ENCODE measurements around the gene RPP25L. TPM values are rescaled to one million over a fixed set of nuclear protein-coding genes. Genes with fewer than 3 reads are reported as not detected.

RPP25L gene
- total and polyA plus RNA-seq, 2 experiments from 2014 or later = 16.4 to 25.1 TPM

DNA sequence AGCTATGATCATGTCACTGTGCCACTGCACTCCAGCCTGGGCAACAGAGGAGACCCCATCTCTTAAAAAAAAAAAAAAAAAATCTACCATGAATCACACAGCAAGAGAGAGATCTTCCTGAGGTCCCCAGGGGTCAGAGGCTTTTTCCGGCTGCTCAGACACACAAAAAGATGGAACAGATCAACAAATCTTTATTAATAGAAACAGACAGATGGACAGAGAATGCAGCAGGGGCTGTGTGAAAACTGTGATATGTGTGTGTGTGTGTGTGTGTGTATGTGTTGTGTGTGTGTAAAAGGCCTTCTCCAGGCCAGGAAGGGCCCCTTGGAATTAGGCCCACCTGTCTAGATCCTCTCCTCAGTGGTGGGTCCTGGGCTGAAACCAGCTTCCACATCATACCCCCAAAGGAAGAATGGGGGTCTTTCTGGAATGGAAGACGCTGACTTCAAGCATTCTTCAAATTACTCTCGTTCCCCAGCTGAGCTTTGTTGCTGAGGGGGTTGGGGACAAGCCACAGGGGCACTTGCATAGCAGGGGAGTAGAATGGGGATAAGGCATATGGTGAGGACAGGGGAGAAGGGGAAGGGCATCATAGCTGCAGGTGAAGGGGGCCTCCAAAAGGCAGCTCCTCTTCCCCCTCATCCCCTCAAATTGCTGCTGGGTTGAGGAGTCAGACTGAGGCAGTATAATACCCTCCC is 22.8 kb upstream of the RPP25L start:
- H3K4me3 Mint-ChIP-seq = no peak overlapping the region; the same call in 2 of the 3 replicates
- Histone ChIP-seq H3K4me1 (ENCODE audit: insufficient read depth) (peaks cover 8% of the 10 kb centered on the region), H3F3A (replicated peaks; ENCODE audit: low read depth) (peaks cover 8% of the 10 kb centered on the region; the same call in 1 of the 2 replicates), H3K4me3 (no peak overlapping the region), H3K9me2 (ENCODE audit: insufficient read depth) (no peaks in the 10 kb centered on the region), H2AFZ (no peak overlapping the region), H3K4me2 (no peak overlapping the region), H3K36me3 (ENCODE audit: insufficient read depth) (no peaks in the 10 kb centered on the region), H4K20me1 (replicated peaks; ENCODE audit: insufficient read depth) (peaks cover 3% of the 10 kb centered on the region), H3K27me3 (ENCODE audit: insufficient read depth) (peaks cover 47% of the 10 kb centered on the region), H3K79me2 (replicated peaks; ENCODE audit: insufficient read depth) (peaks cover 12% of the 10 kb centered on the region; the same call in 1 of the 2 replicates), H3K27ac (ENCODE audit: low read depth) (no peak overlapping the region)
- TF ChIP-seq, protein P1, sequence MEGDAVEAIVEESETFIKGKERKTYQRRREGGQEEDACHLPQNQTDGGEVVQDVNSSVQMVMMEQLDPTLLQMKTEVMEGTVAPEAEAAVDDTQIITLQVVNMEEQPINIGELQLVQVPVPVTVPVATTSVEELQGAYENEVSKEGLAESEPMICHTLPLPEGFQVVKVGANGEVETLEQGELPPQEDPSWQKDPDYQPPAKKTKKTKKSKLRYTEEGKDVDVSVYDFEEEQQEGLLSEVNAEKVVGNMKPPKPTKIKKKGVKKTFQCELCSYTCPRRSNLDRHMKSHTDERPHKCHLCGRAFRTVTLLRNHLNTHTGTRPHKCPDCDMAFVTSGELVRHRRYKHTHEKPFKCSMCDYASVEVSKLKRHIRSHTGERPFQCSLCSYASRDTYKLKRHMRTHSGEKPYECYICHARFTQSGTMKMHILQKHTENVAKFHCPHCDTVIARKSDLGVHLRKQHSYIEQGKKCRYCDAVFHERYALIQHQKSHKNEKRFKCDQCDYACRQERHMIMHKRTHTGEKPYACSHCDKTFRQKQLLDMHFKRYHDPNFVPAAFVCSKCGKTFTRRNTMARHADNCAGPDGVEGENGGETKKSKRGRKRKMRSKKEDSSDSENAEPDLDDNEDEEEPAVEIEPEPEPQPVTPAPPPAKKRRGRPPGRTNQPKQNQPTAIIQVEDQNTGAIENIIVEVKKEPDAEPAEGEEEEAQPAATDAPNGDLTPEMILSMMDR (conservative IDR thresholded peaks at IDR 0.05; ENCODE audit: low read depth in 2 of 2) = no peak
- no peak for TF ChIP-seq ZNF331 (CRISPR knock-in tag; IDR thresholded peaks at IDR 0.05; ENCODE audit: low read depth)
- TF ChIP-seq POLR2AphosphoS5 (IDR thresholded peaks at IDR 0.05; ENCODE audit: low read depth) = no peak
- TF ChIP-seq JUNB (IDR thresholded peaks at IDR 0.05; ENCODE audit: unreplicated experiment) = no peak
- TF ChIP-seq ZNF114 (CRISPR knock-in tag; IDR thresholded peaks at IDR 0.05) = no peak
- no peak for TF ChIP-seq CREB1 (CRISPR knock-in tag; IDR thresholded peaks at IDR 0.05; ENCODE audit: low read depth)
- no peak for TF ChIP-seq NANOG (IDR thresholded peaks at IDR 0.05; ENCODE audit: borderline replicate concordance)
- no peak for TF ChIP-seq STAT1 (IDR thresholded peaks at IDR 0.05; ENCODE audit: unreplicated experiment)
- DNase-seq (ENCODE audit: low spot score) = no peak
- H3K36me3 Mint-ChIP-seq (ENCODE audit: low read depth) = peaks cover 26% of the 10 kb centered on the region
- H3K27ac Mint-ChIP-seq = no peak overlapping the region
- no peak for ATAC-seq
- H3K9me3 Mint-ChIP-seq = no peaks in the 10 kb centered on the region
- H3K4me1 Mint-ChIP-seq = peaks cover 33% of the 10 kb centered on the region
- peaks cover 34% of the 10 kb centered on the region for H3K27me3 Mint-ChIP-seq (ENCODE audit: insufficient read depth, low read depth, poor library complexity)

DNA sequence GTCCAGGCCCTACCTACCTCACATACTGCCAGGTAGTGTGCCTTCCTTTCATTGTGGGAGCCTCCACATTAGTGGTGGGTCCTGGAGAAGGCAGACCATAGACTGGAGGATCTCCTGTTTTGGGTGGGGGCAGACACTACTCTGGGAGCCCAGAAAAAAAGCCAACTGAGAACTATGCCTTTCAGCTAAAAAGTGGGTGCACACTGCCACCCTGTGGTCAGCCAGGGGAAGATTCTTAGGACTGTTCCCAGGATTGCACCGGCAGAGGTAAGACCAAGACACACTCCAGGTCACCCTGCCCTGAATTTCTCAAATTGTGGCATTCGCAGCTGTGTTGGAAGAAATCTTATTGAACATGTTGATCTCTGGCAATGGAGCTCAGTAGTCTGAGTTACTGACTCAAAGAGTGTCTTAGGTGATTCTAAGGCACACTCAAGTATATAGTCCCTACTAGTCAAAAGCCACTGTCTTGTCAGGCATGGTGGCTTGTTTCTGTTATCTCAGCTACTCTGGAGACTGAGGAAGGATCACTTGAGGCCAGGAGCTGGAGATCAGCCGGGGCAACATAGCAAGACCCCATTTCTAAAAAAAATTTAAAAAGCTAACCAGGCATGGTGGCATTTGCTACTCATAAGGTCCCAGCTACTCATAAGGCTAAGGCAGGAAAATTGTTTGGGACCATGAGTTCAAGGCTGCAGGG is 22.1 kb upstream of the RPP25L start:
- H3K27me3 Mint-ChIP-seq (ENCODE audit: insufficient read depth, low read depth, poor library complexity) = peaks cover 41% of the 10 kb centered on the region
- Histone ChIP-seq H3K27ac (ENCODE audit: low read depth) (no peak overlapping the region), H4K20me1 (replicated peaks; ENCODE audit: insufficient read depth) (peaks cover 3% of the 10 kb centered on the region), H3K36me3 (ENCODE audit: insufficient read depth) (no peaks in the 10 kb centered on the region), H3K4me1 (ENCODE audit: insufficient read depth) (peaks cover 8% of the 10 kb centered on the region), H3F3A (replicated peaks; ENCODE audit: low read depth) (peaks cover 8% of the 10 kb centered on the region; the same call in 1 of the 2 replicates), H3K27me3 (ENCODE audit: insufficient read depth) (peaks cover 52% of the 10 kb centered on the region), H3K4me2 (no peak overlapping the region), H2AFZ (no peak overlapping the region), H3K9me2 (ENCODE audit: insufficient read depth) (no peaks in the 10 kb centered on the region), H3K79me2 (replicated peaks; ENCODE audit: insufficient read depth) (peaks cover 12% of the 10 kb centered on the region; the same call in 1 of the 2 replicates), H3K4me3 (no peak overlapping the region)
- H3K27ac Mint-ChIP-seq = no peak overlapping the region
- H3K4me1 Mint-ChIP-seq = peaks cover 38% of the 10 kb centered on the region
- peaks cover 26% of the 10 kb centered on the region for H3K36me3 Mint-ChIP-seq (ENCODE audit: low read depth)
- no peak overlapping the region for H3K4me3 Mint-ChIP-seq
- peak; percentile 32 for ATAC-seq
- TF ChIP-seq JUNB (IDR thresholded peaks at IDR 0.05; ENCODE audit: unreplicated experiment) (no peak), ETS1 (IDR thresholded peaks at IDR 0.05) (no peak), POLR2AphosphoS5 (IDR thresholded peaks at IDR 0.05; ENCODE audit: low read depth) (peak; percentile 34; the same call in 1 of the 2 replicates)
- TF ChIP-seq, protein P1 (conservative IDR thresholded peaks at IDR 0.05; ENCODE audit: low read depth in 2 of 2) = peak; percentile 92 to 94
- no peaks in the 10 kb centered on the region for H3K9me3 Mint-ChIP-seq
- peak; percentile 80 for DNase-seq (ENCODE audit: low spot score)
